IMR-90 (cell line): ENCODE measurements around the gene OSBPL8. TPM values are rescaled to one million over a fixed set of nuclear protein-coding genes. Genes with fewer than 3 reads are reported as not detected.

Experiments
- ATAC-seq: fragments of 200-7000 bp; cut with Tn5 transposase; 2 replicates; pipeline ENCODE4 v1.9.1; 2020; ENCODE audit warnings: low read depth, mild to moderate bottlenecking, moderate library complexity
- BruUV-seq: library from RNA; stranded (reverse); fragments of 400-500 nt; replicated peaks from 2 replicates; lab custom pipeline; 2021; lab: Mats Ljungman, UMichigan
- CTCF ChIA-PET: fragments of 300-600 bp; formaldehyde crosslinking; extraction: SDS; loops from one replicate; lab custom pipeline; 2021; ENCODE audit warnings: antibody characterized with exemption; lab: Yijun Ruan, JAX
- POLR2A ChIA-PET: fragments of 300-600 bp; sonication (Branson Sonifier 250); formaldehyde crosslinking; loops from one replicate; lab custom pipeline; 2022; ENCODE audit warnings: antibody characterized with exemption; ENCODE audit not compliant: unreplicated experiment; lab: Charles Lee
- DNase-seq: peaks from one replicate; pipeline ENCODE4 v3.0.0; 2013
- H2AFZ ChIP-seq: replicated peaks from 2 replicates; pipeline ENCODE3; 2013; ENCODE audit warnings: low read length, mild to moderate bottlenecking; ENCODE audit not compliant: poor library complexity
- H2AK5ac ChIP-seq: 2 replicates; pipeline ENCODE4 v1.6.1; 2013; ENCODE audit warnings: low read depth, low read length, inconsistent platforms
- H2AK9ac ChIP-seq: replicated peaks from 2 replicates; pipeline ENCODE3; 2013; ENCODE audit warnings: mild to moderate bottlenecking, low read depth, low read length, moderate library complexity; ENCODE audit not compliant: poor library complexity
- H2BK120ac ChIP-seq: 2 replicates; pipeline ENCODE4 v1.6.1; 2013; ENCODE audit warnings: low read depth, low read length, inconsistent platforms
- H2BK15ac ChIP-seq: 3 replicates; pipeline ENCODE4 v1.6.1; 2013; ENCODE audit warnings: low read depth, low read length, inconsistent platforms
- H2BK20ac ChIP-seq: 2 replicates; pipeline ENCODE4 v1.6.1; 2013; ENCODE audit warnings: low read depth, mild to moderate bottlenecking, inconsistent platforms, low read length, moderate library complexity
- H2BK5ac ChIP-seq: 2 replicates; pipeline ENCODE4 v1.6.1; 2013; ENCODE audit warnings: mild to moderate bottlenecking, low read depth, low read length, inconsistent platforms; ENCODE audit not compliant: poor library complexity, severe bottlenecking
- H3K14ac ChIP-seq: replicated peaks from 2 replicates; pipeline ENCODE4 v1.6.1; 2013; ENCODE audit warnings: low read depth, low read length, inconsistent platforms
- H3K18ac ChIP-seq: 2 replicates; pipeline ENCODE4 v1.6.1; 2013; ENCODE audit warnings: low read depth, low read length, control low read depth
- H3K23ac ChIP-seq: 2 replicates; pipeline ENCODE4 v1.6.1; 2013; ENCODE audit warnings: low read depth, low read length, inconsistent platforms
- H3K27ac ChIP-seq: 2 replicates; pipeline ENCODE4 v1.5.1; 2013; ENCODE audit warnings: mild to moderate bottlenecking, control low read depth, low read length; ENCODE audit not compliant: insufficient read depth
- H3K27me3 ChIP-seq: 2 replicates; pipeline ENCODE4 v1.6.1; 2013; ENCODE audit warnings: low read length; ENCODE audit not compliant: control insufficient read depth, insufficient read depth
- H3K36me3 ChIP-seq: 2 replicates; pipeline ENCODE4 v1.6.1; 2013; ENCODE audit warnings: low read length, mixed read lengths; ENCODE audit not compliant: control insufficient read depth, insufficient read depth
- H3K4ac ChIP-seq: 2 replicates; pipeline ENCODE4 v1.6.1; 2013; ENCODE audit warnings: low read depth, low read length, inconsistent platforms
- H3K4me1 ChIP-seq: 2 replicates; pipeline ENCODE4 v1.6.1; 2013; ENCODE audit warnings: low read length, mixed read lengths; ENCODE audit not compliant: control insufficient read depth, insufficient read depth
- H3K4me2 ChIP-seq: 2 replicates; pipeline ENCODE4 v1.6.1; 2013; ENCODE audit warnings: low read depth, mild to moderate bottlenecking, control low read depth, low read length, moderate library complexity
- H3K4me3 ChIP-seq: 2 replicates; pipeline ENCODE4 v1.5.1; 2013; ENCODE audit warnings: low read depth, mild to moderate bottlenecking, control low read depth, low read length, moderate library complexity; ENCODE audit not compliant: insufficient read depth
- H3K56ac ChIP-seq: 2 replicates; pipeline ENCODE4 v1.6.1; 2013; ENCODE audit warnings: low read length, inconsistent platforms; ENCODE audit not compliant: insufficient read depth; ENCODE audit errors: extremely low read depth
- H3K79me1 ChIP-seq, 2 experiments: 2 replicates each; pipeline ENCODE4 v1.6.1; 2013; ENCODE audit warnings: low read length in 2 of 2, inconsistent platforms in 1 of 2, low read depth in 1 of 2
- H3K9ac ChIP-seq: 2 replicates; pipeline ENCODE4 v1.6.1; 2013; ENCODE audit warnings: low read depth, low read length, control low read depth
- H3K9me1 ChIP-seq: 2 replicates; pipeline ENCODE4 v1.6.1; 2013; ENCODE audit warnings: low read length, inconsistent platforms; ENCODE audit not compliant: insufficient read depth
- H3K9me3 ChIP-seq: 2 replicates; pipeline ENCODE4 v1.6.1; 2013; ENCODE audit warnings: low read length; ENCODE audit not compliant: control insufficient read depth, insufficient read depth
- H4K20me1 ChIP-seq: 2 replicates; pipeline ENCODE4 v1.6.1; 2013; ENCODE audit warnings: low read length, inconsistent platforms; ENCODE audit not compliant: insufficient read depth
- H4K5ac ChIP-seq: 2 replicates; pipeline ENCODE4 v1.6.1; 2013; ENCODE audit warnings: mild to moderate bottlenecking, low read depth, low read length, control low read depth
- H4K8ac ChIP-seq, 2 experiments: 2 replicates each; pipeline ENCODE4 v1.6.1; 2013; ENCODE audit warnings: low read depth in 2 of 2, low read length in 2 of 2, control low read depth in 1 of 2, inconsistent platforms in 1 of 2
- H4K91ac ChIP-seq: 2 replicates; pipeline ENCODE4 v1.6.1; 2013; ENCODE audit warnings: low read depth, low read length, inconsistent platforms; ENCODE audit not compliant: insufficient read depth
- MAZ ChIP-seq: IDR thresholded peaks from 2 replicates; pipeline ENCODE4 v1.6.1; 2012; ENCODE audit warnings: low read depth, mild to moderate bottlenecking, low read length, improper control_type of control experiment, moderate library complexity, borderline replicate concordance
- SMC3 ChIP-seq: fragments of 150-350 bp; IDR thresholded peaks from 2 replicates; pipeline ENCODE4 v1.6.1; 2016; ENCODE audit warnings: low read depth, mild to moderate bottlenecking, antibody characterized with exemption, low read length, moderate library complexity
- WGBS, 2 experiments: methylation state at CpG; one replicate each; pipeline versions ENCODE4 v1.1.5 to v1.1.7; 2013; ENCODE audit warnings: missing lambda C conversion rate in 2 of 2; ENCODE audit not compliant: insufficient read length in 1 of 2; ENCODE audit errors: extremely low coverage in 2 of 2; 5-methylcytosine and 5-hydroxymethylcytosine counted together
- dilution Hi-C: fragments of 300-500 bp; cut with HindIII; formaldehyde crosslinking; loops from one replicate; pipeline ENCODE4 v1.14.3; 2018; ENCODE audit warnings: low sequenced_read_pairs; ENCODE audit not compliant: unreplicated experiment
- in situ Hi-C: fragments of 300-500 bp; cut with MboI; formaldehyde crosslinking; loops from 3 replicates; pipeline ENCODE4 v1.14.3; 2019; ENCODE audit warnings: low sequenced_read_pairs, inconsistent platforms, mixed read lengths
- intact Hi-C: fragments of 100-400 bp; cut with micrococcal nuclease; formaldehyde crosslinking; loops from 2 replicates; pipeline ENCODE4 v1.10.0; 2022
- polyA plus RNA-seq, 3 experiments: library from polyadenylated mRNA; depleted of rRNA; stranded (reverse); fragments of >200 nt; gene quantifications; 2 replicates each; pipeline ENCODE4 v1.2.3, GENCODE V29; 2012; ENCODE audit warnings: low replicate concordance in 1 of 3
- total RNA-seq: library from RNA; depleted of rRNA; stranded (reverse); fragments of >200 nt; gene quantifications from 2 replicates; pipeline ENCODE4 v1.2.3, GENCODE V29; 2012

The OSBPL8 gene
- total and polyA plus RNA-seq, 2 of the 4 experiments (the other 2 are of a cell fraction): 17.8 to 24.2 TPM

- ChIA-PET POLR2A (no interaction called here), CTCF (no interaction called here)
- Histone ChIP-seq H3K56ac (no peak overlapping the region), H4K5ac (no peak overlapping the region), H3K4ac (no peak overlapping the region), H3K9me3 (no peaks in the 10 kb centered on the region; the same call in 1 of the 2 replicates), H4K20me1 (no peaks in the 10 kb centered on the region), H3K4me3 (no peak overlapping the region), H2AK5ac (no peak overlapping the region), H3K4me2 (no peak overlapping the region), H3K9me1 (no peaks in the 10 kb centered on the region; the same call in 1 of the 2 replicates), H3K36me3 (peaks cover 7% of the 10 kb centered on the region; the same call in 1 of the 2 replicates), H2BK120ac (no peak overlapping the region), H3K79me1 (peaks cover 21 to 48% of the 10 kb centered on the region in 2 experiments), H3K4me1 (no peaks in the 10 kb centered on the region), H3K14ac (no peak overlapping the region), H2BK15ac (no peak overlapping the region), H3K18ac (no peak overlapping the region), H4K91ac (no peak overlapping the region), H2BK20ac (no peak overlapping the region), H2AFZ (no peak overlapping the region), H3K27me3 (no peaks in the 10 kb centered on the region), H3K27ac (no peak overlapping the region), H2AK9ac (no peak overlapping the region), H4K8ac (no peak overlapping the region), H2BK5ac (no peak overlapping the region), H3K9ac (no peak overlapping the region), H3K23ac (no peak overlapping the region)
- intact Hi-C loops: no loop called here
- dilution Hi-C loops: no loop called here
- TF ChIP-seq SMC3: no peak
- TF ChIP-seq MAZ: no peak
- ATAC-seq (no peak), DNase-seq (no peak)
- WGBS, 2 experiments: no CpG with 5 or more reads among the region's 1 CpG
- in situ Hi-C loops: no loop called here
- no TSS peak for BruUV-seq
These were observed 68.3 kb downstream of the OSBPL8 start for GRCh38 chr12:76491292-76491691.
